Esophagus squamous epithelium (tissue), 5 donors: Measurements from ENCODE around the gene DENND1A. TPM values are rescaled to one million over a fixed set of nuclear protein-coding genes. Genes with fewer than 3 reads are reported as not detected.
A peak's percentile ranks its signal among the peaks of the same experiment; 100 is the strongest.

Source experiments
- DNase-seq: peaks from one replicate; lab custom pipeline; 2025; lab: John Stamatoyannopoulos, UW
- H3K27ac ChIP-seq, 4 donors: fragments of 200-600 bp; sonication (generic); one replicate each; pipeline ENCODE4 v1.5.1; 2016 to 2019; ENCODE audit warnings: mild to moderate bottlenecking in 1 of 4
- H3K27me3 ChIP-seq, 4 donors: fragments of 200-600 bp; sonication (generic); 1 replicate in 3 of 4; 2 replicates in 1 of 4; pipeline versions ENCODE4 v1.5.1 to v1.6.0; 2017 to 2021; ENCODE audit warnings: antibody characterized with exemption in 1 of 4
- H3K36me3 ChIP-seq, 3 donors: fragments of 200-600 bp; sonication (generic); one replicate each; pipeline ENCODE4 v1.5.1; 2016 to 2019
- H3K4me1 ChIP-seq, 3 donors: fragments of 200-600 bp; sonication (generic); one replicate each; pipeline ENCODE4 v1.5.1; 2017 to 2019
- H3K4me3 ChIP-seq, 4 donors: fragments of 200-600 bp; sonication (generic); 1 replicate in 3 of 4; 2 replicates in 1 of 4; pipeline ENCODE4 v1.5.1; 2016 to 2019; ENCODE audit warnings: mild to moderate bottlenecking in 2 of 4, moderate library complexity in 1 of 4
- H3K9me3 ChIP-seq, 3 donors: fragments of 200-600 bp; sonication (generic); one replicate each; pipeline ENCODE4 v1.5.1; 2016 to 2019
- POLR2A ChIP-seq, 4 donors: fragments of 450-650 bp; IDR thresholded peaks; one replicate each; pipeline ENCODE4 v1.6.1; 2017; ENCODE audit warnings: antibody characterized with exemption in 4 of 4, mild to moderate bottlenecking in 4 of 4, moderate library complexity in 3 of 4
- WGBS, 2 donors: methylation state at CpG; one replicate each; pipeline ENCODE4 v1.1.5; 2018; 5-methylcytosine and 5-hydroxymethylcytosine counted together
- intact Hi-C: fragments of 100-400 bp; cut with DNase I; formaldehyde crosslinking; loops from one replicate; pipeline ENCODE4 v1.15.0; 2022
- total RNA-seq, 4 donors: library from RNA; depleted of rRNA; stranded (reverse); fragments of >200 nt; gene quantifications; one replicate each; pipeline ENCODE4 v1.1.0, GENCODE V29; 2016
- TF ChIP-seq, protein P1 (sequence below), 6 experiments: fragments of 450-650 bp in 4 of 6; fragments of 200-600 bp in 2 of 6; sonication (generic) in 2 of 6; IDR thresholded peaks; one replicate each; pipeline ENCODE4 v1.5.1; 2016 to 2019; ENCODE audit warnings: antibody characterized with exemption in 6 of 6, mild to moderate bottlenecking in 4 of 6, moderate library complexity in 4 of 6
- donor health status: DM: yes; HTN: yes; CAD: no.

DENND1A gene
- total RNA-seq, 4 donors from 2014 or later = 5.3 to 16.0 (median 12.9) TPM

DNA sequence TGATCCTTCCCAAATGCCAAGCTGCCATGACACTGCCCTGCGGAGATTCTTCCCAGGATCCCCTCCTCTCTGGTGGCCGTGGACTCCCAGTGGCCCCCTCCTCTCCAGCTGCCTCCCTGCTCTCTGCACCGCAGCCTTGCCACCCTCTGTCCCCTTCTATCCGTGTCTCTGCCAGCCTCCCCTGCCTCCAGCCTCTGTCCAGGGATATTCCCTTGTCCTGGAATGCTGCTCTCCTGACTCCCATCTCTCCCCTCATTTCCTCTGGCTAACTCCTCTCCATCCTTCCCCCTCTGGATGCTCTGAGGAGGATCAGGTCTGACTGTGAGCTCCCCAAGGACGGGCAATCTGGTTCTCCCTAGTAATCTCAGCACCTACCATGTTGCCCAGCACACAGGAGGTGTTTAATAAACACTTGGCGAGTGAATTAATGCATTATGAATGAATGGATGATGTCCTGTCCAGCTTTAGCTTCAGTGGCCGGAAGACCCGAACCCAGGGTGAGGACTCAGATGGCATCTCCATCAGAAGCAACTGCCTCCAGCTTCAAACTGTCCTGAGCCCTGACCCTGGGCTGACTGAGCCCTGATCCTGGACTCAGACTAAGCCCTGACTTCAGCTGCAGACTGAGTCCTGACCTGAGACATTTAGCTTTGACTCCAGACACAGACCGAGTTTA lies 581.5 kb downstream of the DENND1A start:
- Histone ChIP-seq H3K9me3 (no peaks in the 10 kb centered on the region), H3K4me1 (peaks cover 16 to 65% (median 29%) of the 10 kb centered on the region in 3 donors), H3K36me3 (no peaks in the 10 kb centered on the region), H3K4me3 (no peak overlapping the region), H3K27me3 (peaks cover 0 to 41% (median 0%) of the 10 kb centered on the region in 4 donors), H3K27ac (no peak overlapping the region)
- DNase-seq = no peak
- intact Hi-C loops = no loop called here
- no peak for TF ChIP-seq POLR2A (IDR thresholded peaks at IDR 0.05)
- 65 to 66% methylated on average over 8 of the region's 9 CpGs for WGBS, 2 donors

DNA sequence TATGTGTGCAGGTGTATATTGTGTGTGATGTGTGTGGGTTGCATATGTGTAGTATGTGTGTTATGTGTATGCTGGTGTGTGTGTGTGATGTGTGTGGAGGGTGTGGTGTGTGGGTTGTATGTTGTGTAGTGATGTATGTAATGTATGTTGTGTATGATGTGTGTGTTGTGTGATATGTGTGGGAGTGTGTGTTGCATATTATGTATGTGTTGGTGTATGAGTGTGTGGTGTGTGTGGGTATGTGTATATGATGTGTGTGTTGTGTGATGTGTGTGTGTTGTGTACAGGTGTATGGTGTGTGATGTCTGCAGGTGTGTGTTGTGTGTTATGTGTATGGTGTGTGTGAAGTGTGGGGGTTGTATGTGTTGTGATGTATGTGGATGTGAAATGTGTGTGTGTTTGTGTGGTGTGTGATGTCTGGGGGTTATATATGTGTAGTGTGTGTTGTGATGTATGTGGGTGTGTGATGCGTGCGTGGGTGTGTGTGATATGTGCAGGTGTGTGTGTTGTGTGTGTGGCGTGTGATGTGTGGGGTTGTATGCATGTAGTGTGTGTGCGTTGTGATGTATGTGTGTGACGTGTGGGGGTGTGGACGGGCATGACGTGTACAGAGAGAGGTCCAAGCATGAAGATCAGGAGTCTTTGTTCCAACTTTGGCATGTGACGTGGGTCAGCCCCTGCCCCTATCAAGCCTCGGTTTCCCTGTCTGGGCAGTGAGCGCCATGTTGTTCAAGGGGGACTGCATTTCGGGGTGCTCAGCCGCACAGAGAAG lies 582.5 kb downstream of the DENND1A start:
- peaks cover 0 to 35% (median 0%) of the 10 kb centered on the region in 4 donors for H3K27me3 ChIP-seq
- peaks cover 18 to 64% (median 24%) of the 10 kb centered on the region in 3 donors for H3K4me1 ChIP-seq
- TF ChIP-seq, protein P1, sequence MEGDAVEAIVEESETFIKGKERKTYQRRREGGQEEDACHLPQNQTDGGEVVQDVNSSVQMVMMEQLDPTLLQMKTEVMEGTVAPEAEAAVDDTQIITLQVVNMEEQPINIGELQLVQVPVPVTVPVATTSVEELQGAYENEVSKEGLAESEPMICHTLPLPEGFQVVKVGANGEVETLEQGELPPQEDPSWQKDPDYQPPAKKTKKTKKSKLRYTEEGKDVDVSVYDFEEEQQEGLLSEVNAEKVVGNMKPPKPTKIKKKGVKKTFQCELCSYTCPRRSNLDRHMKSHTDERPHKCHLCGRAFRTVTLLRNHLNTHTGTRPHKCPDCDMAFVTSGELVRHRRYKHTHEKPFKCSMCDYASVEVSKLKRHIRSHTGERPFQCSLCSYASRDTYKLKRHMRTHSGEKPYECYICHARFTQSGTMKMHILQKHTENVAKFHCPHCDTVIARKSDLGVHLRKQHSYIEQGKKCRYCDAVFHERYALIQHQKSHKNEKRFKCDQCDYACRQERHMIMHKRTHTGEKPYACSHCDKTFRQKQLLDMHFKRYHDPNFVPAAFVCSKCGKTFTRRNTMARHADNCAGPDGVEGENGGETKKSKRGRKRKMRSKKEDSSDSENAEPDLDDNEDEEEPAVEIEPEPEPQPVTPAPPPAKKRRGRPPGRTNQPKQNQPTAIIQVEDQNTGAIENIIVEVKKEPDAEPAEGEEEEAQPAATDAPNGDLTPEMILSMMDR (IDR thresholded peaks at IDR 0.05) = no peak
- no peak for TF ChIP-seq POLR2A (IDR thresholded peaks at IDR 0.05)
- no peak for DNase-seq
- no peak overlapping the region for H3K4me3 ChIP-seq
- H3K9me3 ChIP-seq = no peaks in the 10 kb centered on the region
- intact Hi-C loops = no loop called here
- no peak overlapping the region for H3K27ac ChIP-seq
- no peaks in the 10 kb centered on the region for H3K36me3 ChIP-seq
- WGBS, 2 donors = 57 to 61% methylated on average over 11 to 12 of the region's 12 CpGs

DNA sequence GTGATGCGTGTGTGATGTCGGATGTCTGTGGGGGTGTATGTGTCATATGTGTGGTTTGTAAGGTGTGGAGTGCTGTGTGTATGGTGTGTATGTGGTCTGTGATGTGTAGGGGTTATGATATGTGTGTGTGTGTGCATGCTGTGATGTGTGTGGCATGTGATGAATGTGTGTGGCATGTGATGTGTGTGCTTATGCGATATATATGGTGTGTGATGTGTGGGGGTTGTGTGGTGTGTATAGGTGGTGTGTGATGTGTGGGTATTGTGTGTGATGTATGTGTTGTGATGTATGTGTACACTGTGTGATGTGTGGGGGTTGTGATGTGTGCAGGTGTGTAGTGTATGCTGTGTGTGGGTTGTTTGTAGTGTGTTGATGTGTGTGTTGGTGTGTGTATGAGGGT lies 583.1 kb downstream of the DENND1A start:
- Histone ChIP-seq H3K4me1 (peaks cover 18 to 57% (median 24%) of the 10 kb centered on the region in 3 donors), H3K4me3 (no peak overlapping the region), H3K27ac (no peak overlapping the region), H3K27me3 (peaks cover 0 to 35% (median 0%) of the 10 kb centered on the region in 4 donors), H3K36me3 (no peaks in the 10 kb centered on the region), H3K9me3 (no peaks in the 10 kb centered on the region)
- 96 to 100% methylated on average over 3 of the region's 3 CpGs for WGBS, 2 donors
- TF ChIP-seq, protein P1 (IDR thresholded peaks at IDR 0.05) = no peak
- no peak for TF ChIP-seq POLR2A (IDR thresholded peaks at IDR 0.05)
- intact Hi-C loops = no loop called here
- no peak for DNase-seq

- TF ChIP-seq POLR2A (IDR thresholded peaks at IDR 0.05) = no peak
- TF ChIP-seq, protein P1 (IDR thresholded peaks at IDR 0.05) = no peak
- H3K27me3 ChIP-seq = peaks cover 0 to 31% (median 0%) of the 10 kb centered on the region in 4 donors
- intact Hi-C loops = no loop called here
- peak overlapping the region; percentile 50 to 85 (median 72) for H3K27ac ChIP-seq
- H3K4me3 ChIP-seq = no peak overlapping the region
- H3K36me3 ChIP-seq = no peaks in the 10 kb centered on the region
- no peak for DNase-seq
- no peaks in the 10 kb centered on the region for H3K9me3 ChIP-seq
- 30 to 68% methylated on average over 3 to 8 of the region's 9 CpGs for WGBS, 2 donors
- peaks cover 18 to 55% (median 24%) of the 10 kb centered on the region in 3 donors for H3K4me1 ChIP-seq
These were observed 583.9 kb downstream of the DENND1A start for GRCh38 chr9:123346026-123346425.

DNA sequence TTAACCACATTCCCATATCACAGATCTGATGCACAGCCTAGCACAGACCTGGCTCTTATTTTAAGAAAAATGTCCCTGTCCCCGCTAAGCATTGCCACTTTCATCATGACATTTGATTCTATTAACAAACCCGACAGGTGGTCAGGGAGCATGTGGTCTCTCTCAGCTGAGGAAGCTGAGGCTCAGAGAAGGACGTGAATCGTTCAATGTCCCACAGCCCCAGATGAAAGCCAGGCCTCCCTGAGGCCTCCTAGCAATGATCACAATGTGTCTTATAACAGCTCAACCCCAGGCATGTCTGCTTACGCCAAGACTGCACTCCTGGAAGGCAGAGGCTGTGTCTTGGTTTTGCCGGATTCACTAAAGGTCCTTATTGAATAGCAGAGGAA lies 584.4 kb downstream of the DENND1A start:
- Histone ChIP-seq H3K4me1 (peaks cover 18 to 58% (median 24%) of the 10 kb centered on the region in 3 donors), H3K36me3 (no peaks in the 10 kb centered on the region), H3K4me3 (no peak overlapping the region), H3K27ac (peak overlapping the region; percentile 50 to 85 (median 72)), H3K9me3 (no peaks in the 10 kb centered on the region), H3K27me3 (peaks cover 0 to 27% (median 0%) of the 10 kb centered on the region in 4 donors)
- TF ChIP-seq POLR2A (IDR thresholded peaks at IDR 0.05) = no peak
- TF ChIP-seq, protein P1 (IDR thresholded peaks at IDR 0.05) = no peak
- intact Hi-C loops = no loop called here
- DNase-seq = no peak
- 19 to 20% methylated on average over 3 to 5 of the region's 6 CpGs for WGBS, 2 donors
